H9 (cell line): Measurements from ENCODE around the gene DCANP1. TPM values are rescaled to one million over a fixed set of nuclear protein-coding genes. Genes with fewer than 3 reads are reported as not detected.

Source experiments
- DNase-seq: peaks from one replicate; pipeline ENCODE4 v3.0.0-alpha.2; 2017
- H2AFZ ChIP-seq: one replicate; pipeline ENCODE4 v1.6.1; 2013; ENCODE audit warnings: mild to moderate bottlenecking, low read length, control low read depth, moderate library complexity
- H2AK5ac ChIP-seq: 2 replicates; pipeline ENCODE4 v1.6.1; 2013; ENCODE audit warnings: low read length, control low read depth, mixed read lengths; ENCODE audit not compliant: insufficient read length
- H2BK120ac ChIP-seq: one replicate; pipeline ENCODE4 v1.6.1; 2013; ENCODE audit warnings: low read depth, mild to moderate bottlenecking, low read length, control low read depth, inconsistent platforms; ENCODE audit not compliant: poor library complexity, severe bottlenecking
- H2BK12ac ChIP-seq: 2 replicates; pipeline ENCODE4 v1.6.1; 2013; ENCODE audit warnings: low read length, control low read depth, mixed read lengths, low read depth; ENCODE audit not compliant: insufficient read length
- H2BK15ac ChIP-seq: 2 replicates; pipeline ENCODE4 v1.6.1; 2013; ENCODE audit warnings: low read depth, low read length, control low read depth
- H2BK20ac ChIP-seq: one replicate; pipeline ENCODE4 v1.6.1; 2013; ENCODE audit warnings: low read depth, mild to moderate bottlenecking, low read length, control low read depth, inconsistent platforms; ENCODE audit not compliant: poor library complexity, severe bottlenecking
- H2BK5ac ChIP-seq: 2 replicates; pipeline ENCODE4 v1.6.1; 2013; ENCODE audit warnings: low read length, control low read depth, mixed read lengths; ENCODE audit not compliant: insufficient read length
- H3K14ac ChIP-seq: 2 replicates; pipeline ENCODE4 v1.6.1; 2013; ENCODE audit warnings: low read length, control low read depth; ENCODE audit not compliant: insufficient read depth
- H3K18ac ChIP-seq: 2 replicates; pipeline ENCODE4 v1.6.1; 2013; ENCODE audit warnings: low read depth, mild to moderate bottlenecking, mixed read lengths, low read length, control low read depth; ENCODE audit not compliant: insufficient read length
- H3K23ac ChIP-seq: 2 replicates; pipeline ENCODE4 v1.6.1; 2013; ENCODE audit warnings: low read length, control low read depth, mixed read lengths, low read depth; ENCODE audit not compliant: insufficient read length
- H3K23me2 ChIP-seq: 2 replicates; pipeline ENCODE4 v1.6.1; 2013; ENCODE audit warnings: low read depth, mild to moderate bottlenecking, mixed read lengths, low read length, control low read depth; ENCODE audit not compliant: insufficient read length, poor library complexity, severe bottlenecking
- H3K27ac ChIP-seq: 2 replicates; pipeline ENCODE4 v1.5.1; 2013; ENCODE audit warnings: low read length, control low read depth, mixed read lengths, low read depth; ENCODE audit not compliant: insufficient read length
- H3K27me3 ChIP-seq: 2 replicates; pipeline ENCODE4 v1.6.1; 2013; ENCODE audit warnings: low read length, control low read depth, inconsistent platforms; ENCODE audit not compliant: insufficient read depth
- H3K4ac ChIP-seq: 2 replicates; pipeline ENCODE4 v1.6.1; 2013; ENCODE audit warnings: low read depth, mild to moderate bottlenecking, control low read depth, inconsistent platforms, low read length, moderate library complexity
- H3K4me1 ChIP-seq: 2 replicates; pipeline ENCODE4 v1.6.1; 2013; ENCODE audit warnings: low read length, control low read depth, inconsistent platforms; ENCODE audit not compliant: insufficient read depth
- H3K4me2 ChIP-seq: 2 replicates; pipeline ENCODE4 v1.6.1; 2013; ENCODE audit warnings: low read length, control low read depth, mixed read lengths; ENCODE audit not compliant: insufficient read length, insufficient read depth
- H3K56ac ChIP-seq: 2 replicates; pipeline ENCODE4 v1.6.1; 2013; ENCODE audit warnings: low read depth, mild to moderate bottlenecking, mixed read lengths, low read length, control low read depth; ENCODE audit not compliant: insufficient read length
- H3K79me1 ChIP-seq: 2 replicates; pipeline ENCODE4 v1.6.1; 2013; ENCODE audit warnings: low read depth, mild to moderate bottlenecking, moderate library complexity, low read length, control low read depth, inconsistent platforms; ENCODE audit not compliant: insufficient read depth, poor library complexity, severe bottlenecking
- H3K79me2 ChIP-seq: 2 replicates; pipeline ENCODE4 v1.6.1; 2013; ENCODE audit warnings: low read length, control low read depth, inconsistent platforms; ENCODE audit not compliant: insufficient read depth
- H3K9ac ChIP-seq: 2 replicates; pipeline ENCODE4 v1.6.1; 2013; ENCODE audit warnings: low read length, control low read depth, mixed read lengths; ENCODE audit not compliant: insufficient read length; ENCODE audit errors: extremely low read depth
- H3K9me3 ChIP-seq: one replicate; pipeline ENCODE4 v1.6.1; 2013; ENCODE audit warnings: low read depth, low read length, inconsistent platforms; ENCODE audit not compliant: control insufficient read depth
- H3T11ph ChIP-seq: one replicate; pipeline ENCODE4 v1.6.1; 2013; ENCODE audit warnings: mild to moderate bottlenecking, low read length, control low read depth, inconsistent platforms
- H4K20me1 ChIP-seq: one replicate; pipeline ENCODE4 v1.6.1; 2013; ENCODE audit not compliant: control insufficient read depth, insufficient read length, insufficient read depth
- H4K5ac ChIP-seq: 2 replicates; pipeline ENCODE4 v1.6.1; 2013; ENCODE audit warnings: low read depth, mild to moderate bottlenecking, mixed read lengths, low read length, control low read depth; ENCODE audit not compliant: insufficient read length
- H4K8ac ChIP-seq: replicated peaks from 2 replicates; pipeline ENCODE4 v1.6.1; 2013; ENCODE audit warnings: low read length, control low read depth, mixed read lengths, low read depth; ENCODE audit not compliant: insufficient read length
- H4K91ac ChIP-seq: 2 replicates; pipeline ENCODE4 v1.6.1; 2013; ENCODE audit warnings: low read depth, mild to moderate bottlenecking, moderate library complexity, mixed read lengths, low read length, control low read depth; ENCODE audit not compliant: insufficient read length
- H3K27ac Mint-ChIP-seq, 3 experiments: 2 replicates in 2 of 3; 3 replicates in 1 of 3; pipeline ENCODE4 v1.8.0; 2020 to 2021; ENCODE audit warnings: mixed read lengths in 3 of 3, mild to moderate bottlenecking in 1 of 3, moderate library complexity in 1 of 3
- H3K27me3 Mint-ChIP-seq: 2 replicates; pipeline ENCODE4 v1.8.0; 2021; ENCODE audit warnings: low read depth, mild to moderate bottlenecking, moderate library complexity, mixed read lengths
- H3K36me3 Mint-ChIP-seq, 3 experiments: 2 replicates in 2 of 3; 3 replicates in 1 of 3; pipeline ENCODE4 v1.8.0; 2020 to 2021; ENCODE audit warnings: low read depth in 3 of 3, mixed read lengths in 3 of 3; ENCODE audit not compliant: insufficient read depth in 1 of 3
- H3K4me1 Mint-ChIP-seq, 2 experiments: 2 replicates each; pipeline ENCODE4 v1.8.0; 2020; ENCODE audit warnings: mixed read lengths in 2 of 2
- H3K4me3 Mint-ChIP-seq, 2 experiments: 2 replicates in 1 of 2; 3 replicates in 1 of 2; pipeline ENCODE4 v1.8.0; 2020 to 2021; ENCODE audit warnings: mild to moderate bottlenecking in 2 of 2, mixed read lengths in 2 of 2, moderate library complexity in 1 of 2
- H3K9me3 Mint-ChIP-seq, 2 experiments: 2 replicates in 1 of 2; 3 replicates in 1 of 2; pipeline ENCODE4 v1.8.0; 2020; ENCODE audit warnings: mild to moderate bottlenecking in 2 of 2, mixed read lengths in 2 of 2, moderate library complexity in 1 of 2
- WGBS: extraction: QIAGEN DNeasy Blood & Tissue Kit; methylation state at CpG from one replicate; pipeline ENCODE4 v1.1.7; 2013; ENCODE audit warnings: missing lambda C conversion rate, low lambda C conversion rate, mixed read lengths; ENCODE audit not compliant: insufficient read length; ENCODE audit errors: extremely low coverage; 5-methylcytosine and 5-hydroxymethylcytosine counted together
- total RNA-seq: library from RNA; stranded (reverse); gene quantifications from 2 replicates; pipeline ENCODE4 v1.2.1, GENCODE V29; 2021
- TF ChIP-seq, protein P1 (sequence below): fragments of 200-600 bp; sonication (generic); conservative IDR thresholded peaks from 3 replicates; pipeline ENCODE4 v1.8.0; 2021; ENCODE audit warnings: antibody characterized with exemption, mild to moderate bottlenecking

Gene DCANP1
- total RNA-seq, 1 experiment from 2014 or later = not detected

GRCh38 chr5:135440916-135441315, 6.2 kb downstream of the DCANP1 start:
- no peaks in the 10 kb centered on the region for H4K20me1 ChIP-seq
- no peaks in the 10 kb centered on the region for H3K4me1 ChIP-seq
- H3K4me3 Mint-ChIP-seq = no peak overlapping the region
- H2BK20ac ChIP-seq = no peak overlapping the region
- no peak overlapping the region for H3K4ac ChIP-seq
- H3K23me2 ChIP-seq = no peaks in the 10 kb centered on the region
- H3K23ac ChIP-seq = no peak overlapping the region
- H2AK5ac ChIP-seq = no peak overlapping the region
- H3K79me2 ChIP-seq = no peaks in the 10 kb centered on the region
- no peaks in the 10 kb centered on the region for H3K9me3 ChIP-seq
- H3K9ac ChIP-seq = no peak overlapping the region
- H2AFZ ChIP-seq = no peak overlapping the region
- no peak overlapping the region for H3K14ac ChIP-seq
- H3K36me3 Mint-ChIP-seq = no peaks in the 10 kb centered on the region
- H2BK15ac ChIP-seq = no peak overlapping the region
- no peaks in the 10 kb centered on the region for H3K27me3 ChIP-seq
- no peak overlapping the region for H3T11ph ChIP-seq
- no peak overlapping the region for H3K18ac ChIP-seq
- WGBS = no CpG with 5 or more reads among the region's 6 CpGs
- H4K8ac ChIP-seq = no peak overlapping the region
- no peak overlapping the region for H2BK12ac ChIP-seq
- peaks cover 7 to 14% of the 10 kb centered on the region in 2 experiments; a peak in 3 of 4 replicates for H3K4me1 Mint-ChIP-seq
- no peak overlapping the region for H2BK5ac ChIP-seq
- no peaks in the 10 kb centered on the region for H3K79me1 ChIP-seq
- H3K9me3 Mint-ChIP-seq = no peaks in the 10 kb centered on the region
- peak; percentile 4 for DNase-seq
- TF ChIP-seq, protein P1, sequence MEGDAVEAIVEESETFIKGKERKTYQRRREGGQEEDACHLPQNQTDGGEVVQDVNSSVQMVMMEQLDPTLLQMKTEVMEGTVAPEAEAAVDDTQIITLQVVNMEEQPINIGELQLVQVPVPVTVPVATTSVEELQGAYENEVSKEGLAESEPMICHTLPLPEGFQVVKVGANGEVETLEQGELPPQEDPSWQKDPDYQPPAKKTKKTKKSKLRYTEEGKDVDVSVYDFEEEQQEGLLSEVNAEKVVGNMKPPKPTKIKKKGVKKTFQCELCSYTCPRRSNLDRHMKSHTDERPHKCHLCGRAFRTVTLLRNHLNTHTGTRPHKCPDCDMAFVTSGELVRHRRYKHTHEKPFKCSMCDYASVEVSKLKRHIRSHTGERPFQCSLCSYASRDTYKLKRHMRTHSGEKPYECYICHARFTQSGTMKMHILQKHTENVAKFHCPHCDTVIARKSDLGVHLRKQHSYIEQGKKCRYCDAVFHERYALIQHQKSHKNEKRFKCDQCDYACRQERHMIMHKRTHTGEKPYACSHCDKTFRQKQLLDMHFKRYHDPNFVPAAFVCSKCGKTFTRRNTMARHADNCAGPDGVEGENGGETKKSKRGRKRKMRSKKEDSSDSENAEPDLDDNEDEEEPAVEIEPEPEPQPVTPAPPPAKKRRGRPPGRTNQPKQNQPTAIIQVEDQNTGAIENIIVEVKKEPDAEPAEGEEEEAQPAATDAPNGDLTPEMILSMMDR = no peak
- H3K27ac ChIP-seq = no peak overlapping the region
- no peak overlapping the region for H4K91ac ChIP-seq
- no peak overlapping the region for H3K4me2 ChIP-seq
- no peak overlapping the region for H3K56ac ChIP-seq
- H3K27ac Mint-ChIP-seq = no peak overlapping the region
- H3K27me3 Mint-ChIP-seq = peaks cover 36% of the 10 kb centered on the region
- H4K5ac ChIP-seq = no peak overlapping the region
- H2BK120ac ChIP-seq = no peak overlapping the region
